Cerebellar cortex (tissue), 1 donor: ENCODE data around the gene DCD.
A peak's percentile ranks its signal among the peaks of the same experiment; 100 is the strongest.

ENCODE experiments used
- DNase-seq: peaks from one replicate; pipeline ENCODE4 v3.0.0-alpha.2; 2015; ENCODE audit warnings: low spot score

DCD gene

DNA sequence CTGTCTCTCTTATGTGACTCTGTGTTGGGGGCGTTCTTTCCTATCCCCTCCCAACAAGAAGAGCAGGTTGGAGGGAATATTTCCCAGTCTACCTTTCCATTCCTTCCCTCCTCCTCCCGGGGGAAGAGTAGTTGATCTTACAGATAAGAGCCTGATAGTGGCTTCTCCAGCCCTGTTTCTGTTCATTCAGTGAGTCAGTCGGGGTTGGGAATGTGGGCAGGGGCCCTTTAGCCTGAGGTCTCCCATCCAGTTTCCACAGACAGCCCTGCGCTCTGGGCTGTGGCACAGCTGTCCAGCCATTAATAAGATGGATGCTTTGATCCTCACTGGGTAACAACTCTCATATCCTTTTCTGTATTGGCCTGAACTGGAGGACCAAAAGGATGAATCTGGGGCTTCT lies 41.6 kb downstream of the DCD start:
- DNase-seq = no peak

DNA sequence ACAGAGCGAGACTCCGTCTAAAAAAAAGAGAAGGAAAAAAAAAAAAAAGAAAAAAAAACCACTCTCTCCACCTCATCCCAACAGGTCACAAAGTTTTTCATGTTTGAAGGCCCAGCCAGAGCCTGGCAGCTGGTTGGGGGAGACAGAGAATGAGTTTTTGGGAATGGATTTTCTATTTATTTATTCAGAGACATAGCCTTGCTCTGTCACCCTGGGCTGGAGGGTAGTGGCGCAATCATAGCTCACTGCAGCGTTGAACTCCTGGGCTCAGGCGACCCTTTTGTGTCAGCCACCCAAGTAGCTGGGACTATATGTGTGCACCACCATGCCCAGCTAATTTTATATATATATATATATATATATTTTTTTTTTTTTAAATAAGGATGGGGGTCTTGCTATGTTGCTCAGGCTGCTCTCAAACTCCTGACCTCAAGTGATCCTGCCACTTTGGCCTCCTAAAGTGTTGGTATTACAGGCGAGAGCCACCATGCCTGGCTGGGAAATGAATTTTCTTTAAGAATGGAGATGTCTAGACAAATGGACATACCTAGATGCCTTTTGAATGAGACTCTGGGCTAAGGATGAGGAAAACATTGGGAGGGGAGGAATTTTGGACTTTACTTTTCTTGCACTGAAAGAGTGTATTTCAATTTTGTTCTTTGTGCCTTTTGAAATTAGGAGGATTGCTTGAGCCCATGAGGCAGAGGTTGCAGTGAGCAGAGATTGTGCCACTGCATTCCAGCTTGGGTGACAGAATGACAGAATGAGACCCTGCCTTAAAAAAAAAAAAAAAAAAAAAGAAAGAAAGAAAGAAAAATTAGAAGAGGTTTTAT lies 42.8 kb downstream of the DCD start:
- DNase-seq = no peak

DNA sequence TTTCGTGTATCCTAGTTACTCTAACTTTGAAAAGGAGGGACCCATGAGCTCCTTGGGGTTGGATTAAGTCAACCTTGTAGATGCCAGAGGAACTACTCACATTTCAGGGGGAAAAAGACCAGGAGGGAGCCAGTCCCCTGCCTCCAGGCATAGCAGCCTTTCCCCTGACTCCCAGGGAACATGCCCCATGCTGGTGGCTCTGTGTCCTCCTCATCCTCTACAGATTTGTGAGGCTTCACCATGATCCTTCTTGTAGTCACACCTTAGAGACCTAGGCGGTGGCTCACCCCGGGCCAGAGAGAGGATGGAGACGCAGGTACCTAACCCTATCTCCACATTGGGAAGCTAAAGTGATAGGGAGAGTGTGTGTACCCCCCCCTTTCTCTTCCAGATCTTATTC lies 43.7 kb downstream of the DCD start:
- no peak for DNase-seq

DNA sequence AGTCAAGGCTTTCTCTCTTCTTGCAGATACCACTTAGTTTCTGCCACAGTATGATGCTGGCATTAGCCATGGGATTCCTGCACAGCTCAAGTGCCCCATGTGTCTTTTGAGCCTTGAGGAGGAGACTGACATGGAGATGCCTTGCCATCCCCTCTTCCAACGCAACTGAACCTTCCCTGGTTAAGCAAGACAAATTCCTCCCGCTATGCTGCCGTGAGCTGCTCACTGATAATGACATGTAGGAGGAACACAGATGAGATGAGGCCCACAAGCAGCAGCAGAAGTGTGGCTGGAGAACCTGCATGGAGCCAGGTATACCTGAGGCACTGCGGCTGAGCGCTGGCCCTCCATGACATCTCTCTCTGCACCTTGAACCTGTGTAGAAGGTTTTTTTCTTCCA lies 44.3 kb downstream of the DCD start:
- DNase-seq = no peak

DNA sequence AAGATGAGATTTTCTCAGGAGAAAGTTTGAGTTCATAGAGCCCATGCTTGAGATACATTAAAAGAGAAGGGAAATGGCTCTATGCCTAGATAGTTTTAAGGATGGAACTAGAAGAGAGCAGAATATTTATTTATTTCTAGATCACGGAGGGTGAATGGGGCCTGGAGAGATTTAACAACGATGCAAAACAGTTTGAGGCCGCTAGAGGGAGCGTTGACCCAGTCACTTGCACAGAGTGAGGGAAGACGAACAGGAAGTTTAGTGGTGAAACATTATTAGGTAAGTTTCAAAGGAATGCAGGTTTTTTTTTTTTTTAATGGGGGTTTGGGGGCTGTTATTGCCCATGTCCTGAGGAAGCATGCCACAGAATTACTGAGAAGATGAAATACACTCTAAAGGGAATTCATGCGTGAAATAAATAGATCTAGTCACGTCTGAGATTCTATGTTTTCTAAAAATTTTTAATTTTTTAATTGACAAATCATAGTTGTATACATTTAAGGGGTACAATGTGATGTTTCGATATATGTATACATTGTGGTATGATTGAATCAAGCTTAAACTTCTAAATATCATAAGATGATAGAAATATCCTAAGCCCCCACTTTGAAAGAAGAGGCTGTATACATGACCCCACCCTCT lies 44.9 kb downstream of the DCD start:
- DNase-seq = peak; percentile 84

DNA sequence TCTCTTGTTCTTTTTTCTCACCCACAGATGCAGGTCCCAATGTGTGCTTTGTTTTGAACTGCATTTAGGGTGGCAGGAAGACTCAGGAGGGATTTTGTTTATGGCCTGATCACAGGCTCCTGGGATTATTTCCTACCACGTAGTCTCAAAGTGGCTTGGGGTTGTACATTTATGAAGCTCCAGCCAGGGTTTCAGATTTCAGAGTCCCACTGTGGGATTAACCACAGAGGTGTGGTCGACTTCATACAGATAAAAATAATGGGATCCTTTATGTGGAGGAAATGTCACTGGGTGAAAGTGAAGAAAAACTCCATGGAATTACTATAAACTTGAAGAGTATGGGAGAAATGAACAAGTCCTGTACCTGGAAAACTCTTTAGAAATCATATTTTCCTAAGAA lies 45.5 kb downstream of the DCD start:
- no peak for DNase-seq

DNA sequence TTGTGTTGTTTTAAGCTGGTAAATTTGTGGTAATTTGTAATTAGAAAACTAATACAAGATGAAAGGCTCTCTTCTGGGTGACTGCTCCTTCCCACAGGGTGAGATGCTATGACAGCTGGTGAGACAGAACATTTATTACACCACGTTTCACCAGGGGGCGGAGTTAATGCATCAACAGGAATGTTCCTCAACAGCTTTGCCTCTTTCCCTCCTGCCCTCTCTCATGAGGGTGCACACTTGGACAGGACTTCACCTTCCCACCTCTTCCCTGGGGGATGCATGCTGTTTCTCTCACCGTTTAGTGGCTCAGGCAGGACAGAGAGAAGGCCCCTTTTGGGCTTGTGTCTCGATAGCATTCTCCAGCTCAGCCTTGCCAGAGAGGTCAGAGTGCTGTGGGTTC lies 46.3 kb downstream of the DCD start:
- peak; percentile 50 for DNase-seq

DNA sequence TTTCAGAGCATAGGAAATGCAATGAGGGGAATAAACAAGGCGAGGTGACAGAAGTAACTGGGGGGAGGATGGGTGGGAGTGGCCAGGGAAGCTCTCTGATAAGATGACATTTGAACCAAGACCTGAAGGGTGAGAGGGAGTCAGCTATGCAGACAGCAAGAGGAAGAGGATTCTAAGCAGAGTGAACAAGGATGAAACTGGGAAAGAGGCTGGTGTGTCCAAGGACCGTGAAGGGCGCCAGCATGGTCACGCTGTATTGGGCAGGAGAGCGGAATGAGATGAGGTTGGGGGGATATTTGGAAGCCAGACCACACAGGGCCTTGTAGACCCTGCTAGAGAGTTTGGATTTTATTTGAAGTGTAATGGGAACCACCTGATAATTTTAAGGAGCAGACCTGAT lies 49.2 kb downstream of the DCD start:
- no peak for DNase-seq

DNA sequence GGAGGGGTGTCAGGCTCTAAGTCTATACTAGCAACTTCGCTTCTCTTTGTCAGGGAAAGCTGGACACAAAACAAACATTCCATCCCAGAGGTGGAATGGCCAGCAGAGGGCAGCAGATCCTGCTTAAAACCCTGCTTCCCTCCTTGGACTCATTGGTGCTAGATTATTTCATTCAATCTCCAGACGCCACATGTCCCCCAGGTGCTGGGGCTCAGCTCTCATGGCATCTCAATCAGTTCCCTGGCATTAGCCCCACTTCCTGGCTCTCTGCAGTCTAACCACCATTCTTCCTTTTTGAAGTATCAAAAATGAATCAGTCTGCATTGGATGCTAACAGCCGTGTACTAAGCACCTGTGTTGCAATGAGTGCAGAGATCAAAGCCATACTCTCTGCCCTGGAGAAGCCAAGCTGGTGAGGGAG lies 51.6 kb downstream of the DCD start:
- DNase-seq = peak; percentile 84

DNA sequence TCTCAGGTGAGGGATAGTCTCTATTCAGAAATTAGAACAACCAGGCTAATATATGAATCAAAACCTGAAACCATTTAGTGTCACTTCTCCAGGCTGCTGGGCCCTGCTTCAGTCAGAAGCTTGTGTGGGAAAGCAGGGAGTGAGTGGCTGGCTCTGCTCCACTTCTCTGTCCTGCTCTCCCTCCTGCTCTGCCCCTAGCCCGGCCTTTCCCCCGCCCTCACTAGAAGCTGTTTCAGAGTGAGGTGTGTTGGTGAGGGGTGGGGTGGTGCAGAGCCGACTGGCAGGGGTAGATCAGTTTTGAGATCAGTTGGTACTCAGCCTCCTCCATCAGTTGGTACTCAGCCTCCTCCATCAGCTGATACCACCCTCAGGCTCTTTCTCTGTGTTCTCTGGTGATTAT lies 52.7 kb downstream of the DCD start:
- DNase-seq = no peak
